GM12878 (cell line): ENCODE results near the gene CPHXL2.
A peak's percentile ranks its signal among the peaks of the same experiment; 100 is the strongest.

Source experiments
- NBN ChIP-seq: fragments of 450-650 bp; IDR thresholded peaks from 2 replicates; pipeline ENCODE4 v1.6.1; 2016
- NR2C2 ChIP-seq: IDR thresholded peaks from 2 replicates; pipeline ENCODE4 v1.6.1; 2011; ENCODE audit warnings: borderline replicate concordance, low read depth; ENCODE audit not compliant: control insufficient read depth, insufficient read length
- RAD51 ChIP-seq: fragments of 450-650 bp; IDR thresholded peaks from 2 replicates; pipeline ENCODE4 v1.6.1; 2016; ENCODE audit warnings: moderate library complexity, mild to moderate bottlenecking, inconsistent platforms
- TAF1 ChIP-seq: IDR thresholded peaks from 2 replicates; pipeline ENCODE4 v1.6.1; 2011; ENCODE audit warnings: mild to moderate bottlenecking, low read depth, low read length, borderline replicate concordance
- ZNF207 ChIP-seq: fragments of 450-650 bp; IDR thresholded peaks from 2 replicates; pipeline ENCODE4 v1.6.1; 2014; ENCODE audit warnings: antibody characterized with exemption, mild to moderate bottlenecking, borderline replicate concordance
- TF ChIP-seq, protein P1 (sequence below), 3 experiments: IDR thresholded peaks in 2 of 3; conservative IDR thresholded peaks in 1 of 3; 2 replicates each; pipeline ENCODE4 v1.5.1; 2011; ENCODE audit warnings: low read depth in 3 of 3, low read length in 3 of 3, mild to moderate bottlenecking in 3 of 3, control low read depth in 2 of 3, moderate library complexity in 2 of 3, inconsistent platforms in 1 of 3, mixed read lengths in 1 of 3; ENCODE audit not compliant: control insufficient read depth in 2 of 3, insufficient read depth in 1 of 3; ENCODE audit errors: extremely low read depth in 1 of 3
- TF ChIP-seq, protein P2 (sequence below): IDR thresholded peaks from 2 replicates; pipeline ENCODE4 v1.6.1; 2011; ENCODE audit warnings: borderline replicate concordance, low read depth, mild to moderate bottlenecking, moderate library complexity, mixed read lengths, low read length; ENCODE audit not compliant: insufficient read depth; ENCODE audit errors: extremely low read length
- TF ChIP-seq, protein P3 (sequence below): IDR thresholded peaks from 2 replicates; pipeline ENCODE4 v1.6.1; 2012; ENCODE audit warnings: low read depth, low read length, improper control_type of control experiment

DNA sequence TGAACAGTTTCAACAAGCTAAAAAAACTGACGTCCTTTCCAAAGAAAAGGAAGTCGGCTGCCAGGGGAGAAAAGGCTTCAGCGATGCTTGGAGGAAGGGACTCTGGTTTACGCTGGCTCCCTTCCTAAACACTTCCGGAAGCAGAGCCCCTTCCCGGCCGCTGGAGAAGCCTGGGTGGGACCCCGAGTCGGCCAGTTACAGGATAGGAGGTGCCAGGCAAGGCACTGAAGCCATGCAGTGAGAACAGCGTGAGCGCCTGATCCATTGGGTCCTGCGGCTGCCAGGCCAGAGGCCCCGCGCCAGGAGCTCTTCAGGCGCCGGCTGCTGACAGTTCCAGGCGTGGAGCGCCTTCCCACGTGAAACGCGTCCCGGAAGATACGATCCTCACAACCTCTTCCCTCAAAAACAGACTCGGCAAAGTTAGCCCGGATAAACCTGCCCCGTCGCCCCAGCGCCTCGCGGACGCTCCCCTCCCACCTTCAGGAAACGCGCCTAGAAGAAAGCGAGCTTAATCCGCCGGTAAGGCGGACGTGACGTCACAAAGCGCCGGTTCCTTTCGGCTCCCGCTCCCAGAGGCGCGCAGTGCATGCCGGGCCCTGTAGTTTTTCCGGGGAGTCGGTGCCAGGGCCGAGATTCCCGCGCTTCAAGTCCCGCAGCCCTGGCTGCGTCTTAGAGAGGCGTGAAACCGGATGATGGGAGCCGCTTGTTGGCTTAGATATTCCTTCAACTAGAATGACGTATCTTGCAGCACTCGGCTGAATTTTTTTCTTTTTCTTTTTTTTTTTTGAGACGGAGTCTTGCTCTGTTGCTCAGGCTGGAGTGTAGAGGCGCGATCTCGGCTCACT lies 53.8 kb downstream of the CPHXL2 start, which contains the start of gene ADAT1:
- peak; percentile 23; the same call in 1 of the 2 replicates for TF ChIP-seq ZNF207
- TF ChIP-seq TAF1 = peak; percentile 75
- TF ChIP-seq, protein P1, sequence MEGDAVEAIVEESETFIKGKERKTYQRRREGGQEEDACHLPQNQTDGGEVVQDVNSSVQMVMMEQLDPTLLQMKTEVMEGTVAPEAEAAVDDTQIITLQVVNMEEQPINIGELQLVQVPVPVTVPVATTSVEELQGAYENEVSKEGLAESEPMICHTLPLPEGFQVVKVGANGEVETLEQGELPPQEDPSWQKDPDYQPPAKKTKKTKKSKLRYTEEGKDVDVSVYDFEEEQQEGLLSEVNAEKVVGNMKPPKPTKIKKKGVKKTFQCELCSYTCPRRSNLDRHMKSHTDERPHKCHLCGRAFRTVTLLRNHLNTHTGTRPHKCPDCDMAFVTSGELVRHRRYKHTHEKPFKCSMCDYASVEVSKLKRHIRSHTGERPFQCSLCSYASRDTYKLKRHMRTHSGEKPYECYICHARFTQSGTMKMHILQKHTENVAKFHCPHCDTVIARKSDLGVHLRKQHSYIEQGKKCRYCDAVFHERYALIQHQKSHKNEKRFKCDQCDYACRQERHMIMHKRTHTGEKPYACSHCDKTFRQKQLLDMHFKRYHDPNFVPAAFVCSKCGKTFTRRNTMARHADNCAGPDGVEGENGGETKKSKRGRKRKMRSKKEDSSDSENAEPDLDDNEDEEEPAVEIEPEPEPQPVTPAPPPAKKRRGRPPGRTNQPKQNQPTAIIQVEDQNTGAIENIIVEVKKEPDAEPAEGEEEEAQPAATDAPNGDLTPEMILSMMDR (IDR thresholded peaks at IDR 0.05 in 2 of 3, conservative IDR thresholded peaks at IDR 0.05 in 1 of 3; ENCODE audit: control insufficient read depth in 2 of 3, extremely low read depth in 1 of 3, insufficient read depth in 1 of 3, low read depth in 3 of 3, low read length in 3 of 3) = no peak
- TF ChIP-seq RAD51 = no peak
- TF ChIP-seq, protein P2, sequence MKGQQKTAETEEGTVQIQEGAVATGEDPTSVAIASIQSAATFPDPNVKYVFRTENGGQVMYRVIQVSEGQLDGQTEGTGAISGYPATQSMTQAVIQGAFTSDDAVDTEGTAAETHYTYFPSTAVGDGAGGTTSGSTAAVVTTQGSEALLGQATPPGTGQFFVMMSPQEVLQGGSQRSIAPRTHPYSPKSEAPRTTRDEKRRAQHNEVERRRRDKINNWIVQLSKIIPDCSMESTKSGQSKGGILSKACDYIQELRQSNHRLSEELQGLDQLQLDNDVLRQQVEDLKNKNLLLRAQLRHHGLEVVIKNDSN = no peak
- TF ChIP-seq, protein P3, sequence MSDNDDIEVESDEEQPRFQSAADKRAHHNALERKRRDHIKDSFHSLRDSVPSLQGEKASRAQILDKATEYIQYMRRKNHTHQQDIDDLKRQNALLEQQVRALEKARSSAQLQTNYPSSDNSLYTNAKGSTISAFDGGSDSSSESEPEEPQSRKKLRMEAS = no peak
- peak; percentile 100 for TF ChIP-seq NBN
- no peak for TF ChIP-seq NR2C2
